Stomach smooth muscle (tissue), 2 donors: ENCODE measurements around the gene MPDU1.
"Not testable (repeated sequence)": the region's sequence is repeated elsewhere in the genome, so short reads cannot be mapped to it uniquely, and the experiment has no call there.

ENCODE experiments used
- H3K27ac ChIP-seq: one replicate; pipeline ENCODE4 v1.7.0; 2013; ENCODE audit warnings: mild to moderate bottlenecking, low read length, inconsistent platforms
- H3K27me3 ChIP-seq, 2 donors: one replicate each; pipeline ENCODE4 v1.7.0; 2013; ENCODE audit warnings: low read length in 2 of 2; ENCODE audit not compliant: insufficient read depth in 2 of 2, control insufficient read depth in 1 of 2
- H3K36me3 ChIP-seq, 2 donors: one replicate each; pipeline ENCODE4 v1.7.0; 2013; ENCODE audit warnings: low read length in 2 of 2; ENCODE audit not compliant: control insufficient read depth in 2 of 2, insufficient read depth in 2 of 2
- H3K4me1 ChIP-seq: one replicate; pipeline ENCODE4 v1.7.0; 2013; ENCODE audit warnings: low read length; ENCODE audit not compliant: control insufficient read depth, insufficient read depth
- H3K4me3 ChIP-seq, 2 donors: one replicate each; pipeline ENCODE4 v1.7.0; 2013; ENCODE audit warnings: low read length in 2 of 2
- H3K9ac ChIP-seq, 2 donors: one replicate each; pipeline ENCODE4 v1.7.0; 2013; ENCODE audit warnings: low read length in 2 of 2, mild to moderate bottlenecking in 1 of 2
- H3K9me3 ChIP-seq, 2 donors: one replicate each; pipeline ENCODE4 v1.7.0; 2013; ENCODE audit warnings: low read length in 2 of 2; ENCODE audit not compliant: control insufficient read depth in 2 of 2
- donor health status: healthy.
- donor health status: Pancreatic carcinoma.

Gene MPDU1

GRCh38 chr17:7593296-7593695 lies 9.6 kb downstream of the MPDU1 start:
- H3K4me3 ChIP-seq = no peak overlapping the region
- no peak overlapping the region for H3K27ac ChIP-seq
- H3K9me3 ChIP-seq = no peaks in the 10 kb centered on the region
- H3K36me3 ChIP-seq = peaks cover 50 to 56% of the 10 kb centered on the region in 2 donors
- no peaks in the 10 kb centered on the region for H3K27me3 ChIP-seq
- peaks cover 17% of the 10 kb centered on the region for H3K4me1 ChIP-seq
- no peak overlapping the region for H3K9ac ChIP-seq

GRCh38 chr17:7597561-7597960 lies 13.9 kb downstream of the MPDU1 start:
- not testable (repeated sequence) for H3K4me1 ChIP-seq, H3K9me3 ChIP-seq, H3K27me3 ChIP-seq, H3K4me3 ChIP-seq, H3K27ac ChIP-seq, H3K9ac ChIP-seq
- peaks cover 57 to 60% of the 10 kb centered on the region in 2 donors for H3K36me3 ChIP-seq

GRCh38 chr17:7606280-7606679 lies 22.6 kb downstream of the MPDU1 start:
- Histone ChIP-seq H3K9ac (peak overlapping the region in 1 of 2 donors; percentile 13), H3K4me1 (no peaks in the 10 kb centered on the region), H3K9me3 (no peaks in the 10 kb centered on the region), H3K27me3 (no peaks in the 10 kb centered on the region), H3K36me3 (peaks cover 34% of the 10 kb centered on the region in 2 donors), H3K4me3 (no peak overlapping the region), H3K27ac (no peak overlapping the region)

- Histone ChIP-seq H3K4me1 (peaks cover 19% of the 10 kb centered on the region), H3K9ac (no peak overlapping the region), H3K4me3 (no peak overlapping the region), H3K36me3 (peaks cover 6 to 8% of the 10 kb centered on the region in 2 donors), H3K9me3 (no peaks in the 10 kb centered on the region), H3K27me3 (no peaks in the 10 kb centered on the region), H3K27ac (no peak overlapping the region)
These were observed 27.0 kb downstream of the MPDU1 start for GRCh38 chr17:7610641-7611040.

GRCh38 chr17:7611635-7612293 lies 28.1 kb downstream of the MPDU1 start:
- Histone ChIP-seq H3K27ac (no peak overlapping the region), H3K9me3 (no peaks in the 10 kb centered on the region), H3K36me3 (peaks cover 2 to 6% of the 10 kb centered on the region in 2 donors), H3K9ac (no peak overlapping the region), H3K27me3 (no peaks in the 10 kb centered on the region), H3K4me1 (peaks cover 19% of the 10 kb centered on the region), H3K4me3 (no peak overlapping the region)

GRCh38 chr17:7612294-7612640 lies 28.6 kb downstream of the MPDU1 start:
- Histone ChIP-seq H3K4me3 (no peak overlapping the region), H3K27ac (no peak overlapping the region), H3K4me1 (peaks cover 19% of the 10 kb centered on the region), H3K27me3 (no peaks in the 10 kb centered on the region), H3K9ac (no peak overlapping the region), H3K9me3 (no peaks in the 10 kb centered on the region), H3K36me3 (peaks cover 2 to 6% of the 10 kb centered on the region in 2 donors)

- peak overlapping the region; percentile 75 to 90 for H3K9ac ChIP-seq
- H3K9me3 ChIP-seq = no peaks in the 10 kb centered on the region
- no peaks in the 10 kb centered on the region for H3K27me3 ChIP-seq
- peak overlapping the region; percentile 84 to 87 for H3K4me3 ChIP-seq
- peak overlapping the region; percentile 77 for H3K27ac ChIP-seq
- H3K36me3 ChIP-seq = peaks cover 2 to 6% of the 10 kb centered on the region in 2 donors
- peaks cover 19% of the 10 kb centered on the region for H3K4me1 ChIP-seq
These were observed 30.2 kb downstream of the MPDU1 start for GRCh38 chr17:7613769-7614424.

GRCh38 chr17:7614425-7615264 lies 31.0 kb downstream of the MPDU1 start, which contains the start of gene FXR2:
Gene FXR2 (minus strand): TSS chr17:7614897. CDS start chr17:7614532, 365 bp downstream.
- H3K27ac ChIP-seq = peak within 1 kb of the TSS; percentile 77
- H3K27me3 ChIP-seq = no peaks in the 10 kb centered on the region
- peaks cover 2 to 6% of the 10 kb centered on the region in 2 donors for H3K36me3 ChIP-seq
- peak within 1 kb of the TSS; percentile 75 to 90 for H3K9ac ChIP-seq
- peak within 1 kb of the TSS; percentile 84 to 87 for H3K4me3 ChIP-seq
- H3K4me1 ChIP-seq = peaks cover 19% of the 10 kb centered on the region
- H3K9me3 ChIP-seq = no peaks in the 10 kb centered on the region

GRCh38 chr17:7615265-7615747 lies 31.7 kb downstream of the MPDU1 start:
- peak overlapping the region; percentile 67 for H3K27ac ChIP-seq
- H3K27me3 ChIP-seq = no peaks in the 10 kb centered on the region
- H3K4me3 ChIP-seq = peak overlapping the region; percentile 69 to 73
- H3K4me1 ChIP-seq = peaks cover 19% of the 10 kb centered on the region
- H3K36me3 ChIP-seq = peaks cover 2 to 3% of the 10 kb centered on the region in 2 donors
- H3K9me3 ChIP-seq = no peaks in the 10 kb centered on the region
- peak overlapping the region; percentile 67 to 69 for H3K9ac ChIP-seq

GRCh38 chr17:7618608-7619007 lies 35.0 kb downstream of the MPDU1 start:
- no peaks in the 10 kb centered on the region for H3K9me3 ChIP-seq
- no peak overlapping the region for H3K27ac ChIP-seq
- H3K9ac ChIP-seq = no peak overlapping the region
- peaks cover 6% of the 10 kb centered on the region for H3K4me1 ChIP-seq
- H3K4me3 ChIP-seq = no peak overlapping the region
- H3K27me3 ChIP-seq = no peaks in the 10 kb centered on the region
- no peaks in the 10 kb centered on the region for H3K36me3 ChIP-seq
